GM18502 (cell line): ENCODE results near the gene UVRAG.

Experiments
- ATAC-seq: cut with Tn5 transposase; IDR thresholded peaks from one replicate; pipeline ENCODE4 v1.9.1; 2021; ENCODE audit warnings: mild to moderate bottlenecking; ENCODE audit not compliant: unreplicated experiment, poor library complexity

The UVRAG gene

GRCh38 chr11:75802913-75803820, 11.8 kb upstream of the UVRAG start:
- ATAC-seq: peak; percentile 49

GRCh38 chr11:75809111-75809510, 5.9 kb upstream of the UVRAG start:
- ATAC-seq: no peak

GRCh38 chr11:75809991-75810390, 5.0 kb upstream of the UVRAG start:
- no peak for ATAC-seq

- peak; percentile 30 for ATAC-seq
Observed at GRCh38 chr11:75810637-75811390, 4.2 kb upstream of the UVRAG start.

GRCh38 chr11:75811485-75811884, 3.5 kb upstream of the UVRAG start:
- ATAC-seq: no peak

GRCh38 chr11:75812542-75813040, 2.4 kb upstream of the UVRAG start:
- ATAC-seq: no peak

GRCh38 chr11:75813124-75813523, 1.9 kb upstream of the UVRAG start:
- ATAC-seq: no peak

GRCh38 chr11:75813622-75814039, 1.4 kb upstream of the UVRAG start:
- no peak for ATAC-seq

GRCh38 chr11:75814363-75814676, 690 bp upstream of the UVRAG start:
- peak; percentile 28 for ATAC-seq

GRCh38 chr11:75815345-75816168, 547 bp downstream of the UVRAG start:
- peak; percentile 9 for ATAC-seq

GRCh38 chr11:75816561-75817239, 1.7 kb downstream of the UVRAG start:
- ATAC-seq: no peak

GRCh38 chr11:75820645-75821044, 5.6 kb downstream of the UVRAG start:
- ATAC-seq: no peak

GRCh38 chr11:75821202-75821601, 6.2 kb downstream of the UVRAG start:
- no peak for ATAC-seq

- ATAC-seq: no peak
Observed at GRCh38 chr11:75822541-75822940, 7.5 kb downstream of the UVRAG start.

- no peak for ATAC-seq
Observed at GRCh38 chr11:75823415-75823814, 8.4 kb downstream of the UVRAG start.

- no peak for ATAC-seq
Observed at GRCh38 chr11:75823946-75824345, 8.9 kb downstream of the UVRAG start.

- ATAC-seq: no peak
Observed at GRCh38 chr11:75826461-75827230, 11.6 kb downstream of the UVRAG start.

- no peak for ATAC-seq
Observed at GRCh38 chr11:75827562-75827961, 12.6 kb downstream of the UVRAG start.

GRCh38 chr11:75831915-75832502, 17.0 kb downstream of the UVRAG start:
- no peak for ATAC-seq
